Left renal cortex interstitium (tissue), 4 donors: ENCODE measurements around the gene AP2A2. TPM values are rescaled to one million over a fixed set of nuclear protein-coding genes. Genes with fewer than 3 reads are reported as not detected.
"Not testable (repeated sequence)": the region's sequence is repeated elsewhere in the genome, so short reads cannot be mapped to it uniquely, and the experiment has no call there.

Source experiments
- DNase-seq, 4 donors: peaks; one replicate each; pipeline ENCODE4 v3.0.0-alpha.2; 2013; ENCODE audit warnings: low read depth in 4 of 4, low spot score in 2 of 4, missing footprints in 1 of 4
- polyA plus RNA-seq, 4 donors: library from polyadenylated mRNA; unstranded; fragments of 120-200 nt; gene quantifications; one replicate each; pipeline ENCODE4 v1.2.1, GENCODE V29; 2013; ENCODE audit not compliant: insufficient read length in 4 of 4

Gene AP2A2
- polyA plus RNA-seq, 4 donors = 95.7 to 134 (median 108) TPM

DNA sequence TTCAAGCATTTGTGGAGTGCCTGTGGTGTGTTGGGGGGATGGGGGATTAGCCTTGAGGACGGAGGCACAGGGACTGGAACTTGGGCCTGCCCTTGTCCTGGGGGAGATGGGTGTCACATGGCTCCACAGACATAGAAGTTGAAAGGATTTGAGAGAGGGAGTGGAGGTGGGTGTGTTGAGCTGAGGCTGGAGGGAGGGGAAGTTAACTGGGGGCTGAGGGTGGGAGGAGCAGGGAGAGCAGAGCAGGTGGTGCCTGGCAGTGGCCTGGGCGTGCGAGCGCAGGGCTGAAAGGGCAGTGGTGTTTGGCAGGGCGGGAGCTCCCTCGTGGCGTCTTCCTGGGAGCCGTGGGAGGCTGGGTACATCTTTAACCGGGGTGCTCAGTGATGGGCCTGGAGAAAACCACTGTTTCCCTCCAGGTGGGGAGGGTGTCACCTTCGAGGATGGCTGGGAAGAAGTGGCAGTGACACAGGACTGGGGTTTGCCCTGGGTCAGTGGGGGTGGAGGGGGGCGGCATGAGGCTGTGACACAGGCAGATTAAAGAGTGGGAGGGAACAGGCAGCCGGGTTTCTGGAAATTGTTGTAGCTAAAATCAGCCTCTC lies 45.5 kb downstream of the AP2A2 start:
- DNase-seq = no peak

DNA sequence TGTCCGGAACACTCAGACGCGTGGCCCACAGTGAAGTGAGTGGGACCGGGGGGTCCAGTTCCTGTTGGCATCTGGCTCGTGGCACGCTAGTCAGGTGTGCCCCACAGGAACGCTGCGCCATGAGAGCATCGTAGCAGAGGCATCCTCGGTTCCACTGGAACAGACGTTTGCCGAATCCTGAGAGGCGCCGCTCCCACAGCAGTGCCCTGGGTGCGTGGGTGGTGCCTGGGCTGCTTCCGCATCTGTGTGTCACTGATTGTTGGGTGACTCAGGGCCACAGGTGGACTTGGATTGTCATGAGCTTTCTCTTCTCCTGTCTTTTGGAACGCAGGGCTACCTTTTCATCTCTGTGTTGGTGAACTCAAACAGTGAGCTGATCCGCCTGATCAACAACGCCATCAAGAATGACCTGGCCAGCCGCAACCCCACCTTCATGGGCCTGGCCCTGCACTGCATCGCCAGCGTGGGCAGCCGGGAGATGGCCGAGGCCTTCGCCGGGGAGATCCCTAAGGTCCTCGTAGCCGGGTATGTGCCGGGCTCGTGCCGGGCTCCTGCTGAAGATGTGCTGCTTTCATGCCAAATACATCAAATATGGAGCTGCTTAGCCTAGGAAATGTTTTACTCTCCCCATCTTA lies 46.2 kb downstream of the AP2A2 start:
- no peak for DNase-seq

DNA sequence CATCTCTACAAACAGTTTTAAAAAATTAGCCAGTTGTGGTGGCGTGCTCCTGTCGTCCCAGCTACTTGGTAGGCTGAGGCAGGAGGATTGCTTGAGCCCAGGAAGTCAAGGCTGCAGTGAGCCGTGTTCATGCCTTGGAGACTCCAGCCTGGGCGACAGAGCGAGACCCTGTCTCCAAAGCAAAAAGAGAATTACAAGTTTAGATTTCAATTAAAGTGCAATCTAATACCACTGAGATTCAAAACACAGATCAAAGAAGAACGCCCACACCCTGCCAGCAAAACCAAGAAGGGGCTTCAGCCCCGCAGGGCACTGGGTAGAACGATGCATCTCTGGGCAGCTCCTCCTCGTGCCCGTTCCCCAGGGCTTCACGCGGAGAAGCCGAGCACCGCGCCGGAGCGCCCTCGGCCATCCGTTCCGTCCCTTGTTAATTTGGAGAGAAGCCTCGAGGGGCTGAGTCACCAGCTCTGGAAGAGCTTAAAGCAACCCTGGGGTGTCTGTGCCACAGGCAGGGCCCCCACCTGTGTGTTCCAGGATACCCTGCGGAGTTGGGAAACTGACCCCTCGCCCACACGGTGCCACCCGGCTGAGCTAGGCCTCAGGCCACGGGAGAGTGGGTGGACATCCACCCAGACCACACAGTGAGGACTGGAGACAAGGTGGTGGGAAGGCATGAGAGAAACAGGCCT lies 47.0 kb downstream of the AP2A2 start:
- DNase-seq = no peak

DNA sequence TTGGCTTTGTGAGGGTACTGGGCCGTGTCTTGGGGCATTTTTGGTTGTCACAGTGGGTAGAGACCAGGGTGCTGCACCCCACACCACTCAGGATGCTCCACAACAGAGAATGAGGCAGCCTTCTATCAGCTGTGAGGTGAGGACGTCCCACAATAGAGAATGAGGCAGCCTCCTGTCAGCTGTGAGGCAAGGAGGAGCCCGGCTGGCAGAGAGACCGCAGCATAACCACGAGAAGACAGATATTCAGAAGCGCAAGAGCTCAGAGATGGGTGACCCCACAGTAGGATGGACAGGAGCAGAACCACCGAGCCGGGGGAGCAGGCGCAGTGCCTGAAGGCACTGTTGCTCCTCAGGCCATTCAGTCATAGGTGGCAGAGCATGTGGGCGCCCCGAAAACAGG lies 47.6 kb downstream of the AP2A2 start:
- no peak for DNase-seq

DNA sequence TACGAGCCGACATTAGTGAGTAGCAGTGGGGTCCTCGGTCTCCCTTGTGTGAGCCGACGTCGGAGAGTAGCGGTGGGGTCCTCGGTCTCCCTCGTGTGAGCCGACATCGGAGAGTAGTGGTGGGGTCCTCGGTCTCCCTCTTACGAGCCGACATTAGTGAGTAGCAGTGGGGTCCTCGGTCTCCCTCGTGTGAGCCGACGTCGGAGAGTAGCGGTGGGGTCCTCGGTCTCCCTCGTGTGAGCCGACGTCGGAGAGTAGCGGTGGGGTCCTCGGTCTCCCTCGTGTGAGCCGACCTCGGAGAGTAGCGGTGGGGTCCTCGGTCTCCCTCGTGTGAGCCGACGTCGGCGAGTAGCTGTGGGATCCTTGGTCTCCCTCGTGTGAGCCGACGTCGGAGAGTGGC lies 49.7 kb downstream of the AP2A2 start:
- not testable (repeated sequence) for DNase-seq

DNA sequence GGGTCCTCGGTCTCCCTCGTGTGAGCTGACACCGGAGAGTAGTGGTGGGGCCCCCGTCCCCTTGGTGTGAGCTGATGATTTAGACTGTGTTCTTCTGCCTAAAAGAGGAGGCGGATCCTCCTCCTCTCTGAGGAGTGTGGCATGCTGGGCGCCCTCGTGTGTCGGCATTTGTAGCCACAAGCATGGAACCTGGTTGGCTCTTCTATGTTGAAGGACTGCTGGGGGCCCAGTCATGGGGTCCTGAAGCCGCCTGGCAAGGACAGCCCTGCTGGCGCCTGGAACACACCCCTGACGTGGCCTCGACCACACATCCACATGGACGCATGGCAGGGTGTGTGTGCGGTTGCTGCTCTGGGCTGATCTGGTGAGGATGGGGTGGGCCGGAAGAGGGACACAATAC lies 50.2 kb downstream of the AP2A2 start:
- DNase-seq = no peak

DNA sequence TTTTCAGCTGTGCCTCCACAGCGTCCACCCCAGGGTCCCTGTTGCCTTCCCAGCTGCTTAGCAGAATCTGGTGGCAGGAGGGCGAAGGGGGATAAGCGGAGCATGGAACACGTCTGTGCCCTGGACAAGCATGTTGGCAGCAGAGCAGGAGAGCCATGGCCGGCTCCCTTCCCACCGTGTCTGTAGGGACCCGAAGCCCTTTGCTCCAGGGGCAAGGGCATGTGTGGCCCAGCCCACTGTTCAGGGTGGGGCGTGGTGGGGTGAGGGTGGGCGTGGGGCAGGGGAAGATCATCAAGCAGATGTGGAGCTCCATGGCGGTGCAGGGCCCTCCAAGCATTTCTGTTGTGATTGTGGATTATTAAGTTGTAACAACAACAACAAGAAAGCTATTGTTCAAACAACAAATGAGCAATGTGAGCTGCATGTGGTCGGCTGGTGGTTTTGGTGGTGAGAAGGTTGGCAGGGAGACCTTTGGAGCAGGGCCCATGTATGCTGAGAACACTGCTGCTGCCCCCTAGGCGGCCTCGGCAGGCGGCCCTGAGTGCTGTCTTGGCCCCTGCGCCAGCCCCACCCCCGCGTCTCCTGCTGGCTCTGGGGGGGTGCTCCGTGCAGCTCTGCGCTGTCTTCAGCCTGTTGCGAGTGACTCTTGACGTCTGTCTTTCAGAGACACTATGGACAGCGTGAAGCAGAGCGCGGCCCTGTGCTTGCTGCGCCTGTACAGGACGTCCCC lies 50.9 kb downstream of the AP2A2 start:
- no peak for DNase-seq

DNA sequence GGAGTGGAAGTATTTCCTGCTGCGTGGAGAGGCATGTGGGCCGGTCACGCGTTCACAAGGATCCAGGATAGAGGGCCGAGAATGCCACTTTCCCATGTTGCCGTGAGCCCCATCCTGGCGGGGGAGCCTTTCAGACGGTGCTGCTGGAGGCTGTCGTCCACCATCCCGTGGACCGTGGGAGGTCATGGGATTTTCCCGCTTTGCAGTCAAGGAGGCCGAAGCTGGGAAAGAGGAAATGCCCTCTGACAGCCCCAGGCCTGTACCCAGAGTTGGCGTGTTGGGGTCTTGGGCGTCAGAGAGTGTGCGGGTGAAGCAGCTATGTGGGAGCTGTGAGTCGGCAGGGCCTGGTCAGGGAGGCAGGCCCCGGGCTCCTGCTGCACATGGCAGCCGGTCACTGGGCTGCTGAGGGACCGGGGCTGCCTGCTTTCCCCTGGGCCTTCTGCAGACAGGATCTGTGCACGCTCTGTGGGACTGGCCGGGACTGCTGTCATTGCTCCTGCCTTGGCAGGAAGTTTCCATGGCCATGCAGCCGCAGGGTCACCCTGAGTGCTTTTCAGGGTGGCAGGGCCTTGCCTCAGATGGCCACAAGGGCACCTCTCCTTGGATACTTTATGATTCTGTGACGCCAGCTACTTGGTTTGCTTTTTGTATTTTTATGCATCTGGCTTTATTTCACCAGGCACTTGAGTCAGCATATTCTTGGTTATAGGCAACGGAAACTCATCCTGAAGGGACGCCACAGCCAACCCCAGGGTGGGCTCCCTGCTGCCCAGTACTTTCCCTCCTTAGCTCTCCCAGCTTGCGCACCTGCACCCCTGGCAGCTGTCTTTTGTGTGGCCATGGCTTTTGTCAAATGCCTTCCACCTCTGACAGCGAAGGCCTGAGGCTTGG lies 52.4 kb downstream of the AP2A2 start:
- DNase-seq = no peak

DNA sequence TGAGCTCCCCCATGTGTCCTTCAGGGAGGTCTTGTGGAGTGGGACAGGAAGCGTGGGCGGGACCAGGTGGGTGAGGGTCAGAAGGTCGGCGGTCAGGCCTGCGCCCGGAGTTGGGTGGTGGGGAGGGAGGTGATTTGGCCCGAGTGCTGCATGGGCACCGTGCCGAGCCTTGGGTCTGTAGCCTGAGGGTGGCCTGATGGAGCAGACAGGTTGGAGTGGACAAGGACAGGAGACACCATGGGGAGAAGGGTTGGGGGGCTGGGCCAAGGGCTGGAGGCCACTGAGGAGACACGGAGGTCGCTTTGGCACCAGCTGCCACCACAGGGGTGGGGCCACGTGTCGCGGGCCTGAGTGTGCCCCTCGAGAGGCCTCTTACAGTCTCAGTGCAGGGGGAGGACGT lies 53.1 kb downstream of the AP2A2 start:
- DNase-seq = no peak

DNA sequence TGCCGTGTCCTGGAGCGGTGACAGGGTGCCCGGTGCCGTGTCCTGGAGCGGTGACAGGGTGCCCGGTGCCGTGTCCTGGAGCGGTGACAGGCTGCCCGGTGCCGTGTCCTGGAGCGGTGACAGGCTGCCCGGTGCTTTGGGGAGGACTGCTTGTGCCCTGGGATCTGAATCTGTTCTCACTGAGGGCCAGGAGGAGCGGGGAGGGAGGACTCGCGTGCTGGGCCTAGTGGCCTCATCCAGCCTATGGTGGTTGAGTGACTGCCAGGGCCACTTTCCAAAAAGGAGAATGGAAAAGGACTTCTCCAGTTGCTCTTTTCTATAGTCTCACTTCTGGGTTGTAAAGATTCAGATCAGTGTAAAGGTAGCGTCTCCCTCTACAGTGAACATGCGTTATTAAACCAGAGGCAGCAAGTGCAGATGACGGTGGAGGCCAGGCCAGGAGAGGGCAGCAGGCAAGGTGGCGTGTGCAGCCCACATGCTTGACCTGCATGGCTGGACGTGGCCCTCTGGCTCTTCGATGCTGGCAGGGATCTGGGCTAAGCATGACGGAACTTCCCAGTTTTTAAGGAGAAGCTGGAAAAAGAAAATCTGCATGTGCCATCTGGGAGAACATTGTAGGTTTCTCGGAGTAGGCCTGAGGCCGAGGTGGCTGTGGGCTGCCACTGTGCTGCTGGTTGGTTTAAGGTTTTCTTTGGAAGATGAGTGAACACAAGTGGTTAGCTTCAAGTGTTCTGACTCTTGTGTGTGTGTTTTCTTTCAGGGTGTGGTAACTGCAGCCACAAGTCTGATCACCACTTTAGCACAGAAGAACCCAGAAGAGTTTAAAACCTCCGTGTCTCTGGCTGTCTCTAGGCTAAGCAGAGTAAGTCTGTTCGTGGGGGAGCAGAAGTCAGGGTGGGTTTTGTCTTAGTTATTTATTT lies 55.0 kb downstream of the AP2A2 start:
- DNase-seq = no peak

DNA sequence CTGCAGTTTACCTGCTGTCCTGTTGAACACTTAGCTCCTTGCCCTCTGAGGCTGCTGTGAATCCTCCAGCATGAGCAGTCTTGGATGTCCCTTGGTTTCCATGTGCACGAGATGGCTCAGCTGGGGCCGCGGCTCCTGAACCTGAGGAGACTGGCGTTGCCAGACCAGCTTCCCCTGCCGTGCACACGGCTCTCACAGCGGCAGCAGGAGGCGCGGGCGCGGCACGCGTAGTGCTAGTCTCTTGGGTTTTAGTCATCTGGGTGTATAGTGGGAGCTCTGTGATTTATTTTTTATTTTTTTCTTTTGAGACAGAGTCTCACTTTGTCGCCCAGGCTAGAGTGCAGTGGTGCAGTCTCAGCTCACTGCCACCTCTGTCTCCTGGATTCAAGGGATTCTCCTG lies 56.1 kb downstream of the AP2A2 start:
- DNase-seq = no peak

DNA sequence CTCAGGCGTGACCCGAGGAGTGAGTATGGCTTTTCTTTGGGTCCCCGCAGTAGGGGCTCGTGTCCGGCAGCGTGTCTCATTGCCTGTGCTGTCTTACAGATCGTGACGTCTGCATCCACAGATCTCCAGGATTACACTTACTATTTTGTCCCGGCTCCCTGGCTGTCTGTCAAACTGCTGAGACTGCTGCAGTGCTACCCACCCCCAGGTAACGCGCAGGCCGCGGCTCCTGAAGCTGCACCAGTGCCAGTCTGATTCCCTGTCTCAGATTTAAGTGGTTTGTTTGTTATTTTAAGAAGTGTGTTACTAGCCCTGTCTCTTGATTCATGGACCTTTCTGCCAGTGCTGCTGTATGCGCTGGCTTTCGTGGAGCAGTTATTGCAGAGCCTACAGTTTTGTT lies 58.9 kb downstream of the AP2A2 start:
- DNase-seq = no peak

DNA sequence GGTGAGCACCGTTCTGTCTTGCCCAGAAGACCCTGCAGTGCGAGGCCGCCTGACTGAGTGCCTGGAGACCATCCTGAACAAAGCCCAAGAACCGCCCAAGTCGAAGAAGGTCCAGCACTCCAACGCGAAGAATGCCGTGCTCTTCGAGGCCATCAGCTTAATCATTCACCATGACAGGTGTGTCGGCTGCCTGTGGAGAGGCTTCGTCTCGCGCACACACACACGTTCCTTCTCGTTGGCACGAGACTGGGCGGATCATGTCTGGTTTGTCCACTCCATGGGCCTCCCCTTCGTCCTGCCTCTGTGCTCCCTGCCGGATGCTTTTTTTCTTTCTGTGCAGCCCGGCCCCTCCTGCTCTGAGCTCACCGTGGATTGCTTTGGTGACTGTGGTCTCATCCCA lies 59.7 kb downstream of the AP2A2 start:
- no peak for DNase-seq

DNA sequence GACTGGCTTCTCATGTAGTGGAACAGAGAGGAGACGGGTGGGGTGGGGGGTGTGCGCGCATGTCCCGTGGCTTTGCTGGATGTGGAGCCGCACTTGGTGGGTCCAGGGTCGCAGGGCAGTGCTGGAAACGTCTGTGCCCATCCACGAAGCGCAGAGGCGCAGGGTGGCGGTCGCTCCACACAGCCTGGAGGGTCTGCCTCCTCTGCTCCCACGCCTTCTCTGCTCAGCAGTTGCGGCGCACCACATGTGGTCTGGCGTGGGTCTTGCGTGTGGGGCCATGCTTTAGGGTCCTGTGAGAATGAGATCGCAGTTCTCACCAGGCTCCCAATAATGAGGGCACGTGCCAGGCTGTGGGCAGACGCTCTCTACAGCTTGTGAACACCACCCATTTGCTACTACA lies 60.2 kb downstream of the AP2A2 start:
- DNase-seq = no peak

DNA sequence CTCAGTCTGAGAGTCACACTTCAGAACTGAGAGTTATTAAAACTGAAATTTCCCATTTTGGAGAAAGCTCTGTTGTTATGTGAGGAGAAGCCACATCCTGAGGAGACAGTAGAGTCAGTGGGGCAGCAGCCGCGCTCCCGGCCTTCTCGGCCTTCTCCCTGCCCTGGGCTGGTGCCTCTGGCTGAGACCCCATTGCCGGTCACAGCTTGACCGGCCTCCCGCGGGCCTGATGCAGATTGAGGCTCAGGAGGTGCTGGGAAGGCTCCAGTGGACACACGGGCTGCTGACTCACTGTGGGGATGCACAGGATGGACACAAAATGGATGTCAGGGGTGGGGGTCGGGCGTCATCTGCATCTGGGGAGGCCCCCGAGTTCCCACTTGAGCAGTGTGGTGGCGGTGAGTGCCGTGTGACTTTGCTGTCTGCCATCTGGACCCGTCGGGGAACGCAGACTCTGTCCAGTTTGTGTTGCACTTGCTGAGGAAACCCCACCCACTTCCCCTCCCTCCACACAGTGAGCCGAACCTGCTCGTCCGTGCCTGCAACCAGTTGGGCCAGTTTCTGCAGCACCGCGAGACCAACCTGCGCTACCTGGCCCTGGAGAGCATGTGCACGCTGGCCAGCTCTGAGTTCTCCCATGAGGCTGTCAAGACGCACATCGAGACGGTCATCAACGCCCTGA lies 60.7 kb downstream of the AP2A2 start:
- DNase-seq = peak in 1 of 4 donors; percentile 56

DNA sequence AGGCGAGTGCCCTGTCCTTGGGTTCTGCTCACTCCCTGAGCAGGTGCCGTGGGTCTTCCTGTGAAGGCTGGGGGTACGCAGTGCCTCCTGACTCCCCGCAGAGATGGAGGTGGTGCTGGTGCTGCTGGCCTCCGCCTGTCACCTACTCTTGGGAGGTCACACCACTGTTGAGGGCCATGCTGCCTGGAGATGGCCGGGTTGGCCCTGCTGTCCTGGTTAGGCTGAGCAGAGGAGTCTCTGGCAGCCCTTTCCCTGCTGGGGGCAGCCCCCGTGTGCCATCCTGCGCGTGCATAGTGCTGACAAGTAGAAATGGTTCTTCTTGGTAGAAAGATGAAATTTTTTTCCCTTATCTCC lies 61.3 kb downstream of the AP2A2 start:
- no peak for DNase-seq

DNA sequence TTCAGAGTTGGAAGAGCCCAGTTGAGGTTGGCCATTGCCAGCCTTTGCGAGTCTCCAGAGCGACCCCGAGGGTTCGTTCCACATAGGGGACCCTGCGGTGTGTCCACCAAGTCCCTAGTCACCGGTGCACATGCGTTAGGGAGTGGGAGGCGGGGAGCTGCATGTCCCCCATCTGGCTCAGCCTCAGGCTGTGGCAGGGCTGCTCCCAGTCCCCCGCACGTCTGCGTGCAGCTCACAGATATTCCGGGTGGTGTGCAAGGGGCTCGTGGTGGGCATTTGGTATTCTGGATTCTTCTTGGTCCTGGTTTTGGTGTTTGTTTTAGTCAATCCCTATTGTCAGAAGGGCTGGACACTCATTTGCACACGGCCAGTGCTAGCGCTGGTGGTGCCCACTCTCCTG lies 62.0 kb downstream of the AP2A2 start:
- no peak for DNase-seq

DNA sequence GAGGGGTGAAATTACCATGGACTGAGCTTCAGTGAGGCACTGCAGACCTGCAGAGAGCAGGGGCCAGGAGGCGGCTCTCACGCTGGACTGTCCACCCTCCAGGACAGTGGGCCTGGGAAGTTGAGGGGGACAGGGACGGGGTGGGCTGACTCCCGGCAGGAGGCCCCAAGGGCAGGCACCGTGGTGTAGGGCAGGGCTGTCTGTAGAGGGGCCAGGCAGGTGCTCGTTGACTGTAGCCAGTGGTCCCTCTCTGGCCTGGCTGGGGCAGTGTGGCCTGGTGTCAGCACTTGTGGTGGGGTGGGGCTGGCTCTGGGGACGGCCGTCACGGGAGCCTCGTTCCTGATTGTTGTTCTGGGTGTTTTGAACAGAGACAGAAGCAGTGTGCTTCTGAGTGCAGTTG lies 64.4 kb downstream of the AP2A2 start:
- no peak for DNase-seq

DNA sequence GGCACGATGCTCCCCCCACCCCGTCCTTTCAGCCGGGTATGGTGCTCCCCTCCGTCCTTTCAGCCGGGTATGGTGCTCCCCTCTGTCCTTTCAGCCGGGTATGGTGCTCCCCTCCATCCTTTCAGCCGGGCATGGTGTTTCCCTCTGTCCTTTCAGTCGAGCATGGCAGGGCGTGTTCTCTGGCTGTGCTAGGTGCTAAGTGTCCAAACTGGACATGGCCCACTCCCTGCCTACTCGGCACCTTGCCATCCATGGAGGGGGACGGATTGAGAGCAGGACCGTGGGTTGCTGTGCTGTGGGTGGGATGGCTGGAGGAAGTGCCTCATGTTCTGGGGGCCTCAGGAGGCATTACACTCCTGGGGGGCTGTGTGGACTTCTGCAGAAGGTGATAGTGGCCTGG lies 65.4 kb downstream of the AP2A2 start:
- DNase-seq = no peak
